Measurements from ENCODE around the gene TRPM8.

GRCh38 chr2:233991196-233991595 lies 74.0 kb downstream of the TRPM8 start:
- TF ChIP-seq CTCF (IDR thresholded peaks at IDR 0.05) (no peak), ZFX (IDR thresholded peaks at IDR 0.05; ENCODE audit: borderline replicate concordance) (no peak)

Measured in 22Rv1 (cell line).